ENCODE data around the gene PRICKLE4.

DNA sequence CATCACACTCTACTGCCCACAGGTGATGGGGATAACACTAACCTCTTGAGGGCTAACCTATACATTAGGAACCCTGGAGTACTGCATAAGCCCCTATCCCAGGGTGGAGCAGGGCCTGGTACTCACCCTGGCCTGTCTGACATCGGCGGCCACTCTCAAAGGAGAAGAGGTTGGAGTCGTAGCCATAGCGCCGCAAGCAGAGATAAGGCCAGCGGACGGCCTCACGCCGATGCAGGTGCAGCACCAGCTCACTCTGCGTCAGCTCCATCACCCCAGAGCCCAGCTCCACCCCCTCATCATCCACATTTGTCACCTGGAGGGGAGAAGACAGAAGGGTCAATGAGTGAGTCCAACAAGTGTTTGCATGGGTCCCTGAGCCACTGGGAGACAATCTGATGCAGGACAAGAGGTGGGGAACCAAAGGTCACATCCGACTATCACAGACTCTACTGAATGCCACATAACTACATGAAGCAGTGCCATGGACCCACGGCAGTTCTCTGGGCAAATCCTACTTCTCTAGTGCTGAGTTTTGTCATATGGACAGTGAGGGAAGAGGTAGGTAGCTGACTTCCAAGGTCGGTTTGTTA lies 5.2 kb upstream of the PRICKLE4 start:
- TF ChIP-seq, protein P1, sequence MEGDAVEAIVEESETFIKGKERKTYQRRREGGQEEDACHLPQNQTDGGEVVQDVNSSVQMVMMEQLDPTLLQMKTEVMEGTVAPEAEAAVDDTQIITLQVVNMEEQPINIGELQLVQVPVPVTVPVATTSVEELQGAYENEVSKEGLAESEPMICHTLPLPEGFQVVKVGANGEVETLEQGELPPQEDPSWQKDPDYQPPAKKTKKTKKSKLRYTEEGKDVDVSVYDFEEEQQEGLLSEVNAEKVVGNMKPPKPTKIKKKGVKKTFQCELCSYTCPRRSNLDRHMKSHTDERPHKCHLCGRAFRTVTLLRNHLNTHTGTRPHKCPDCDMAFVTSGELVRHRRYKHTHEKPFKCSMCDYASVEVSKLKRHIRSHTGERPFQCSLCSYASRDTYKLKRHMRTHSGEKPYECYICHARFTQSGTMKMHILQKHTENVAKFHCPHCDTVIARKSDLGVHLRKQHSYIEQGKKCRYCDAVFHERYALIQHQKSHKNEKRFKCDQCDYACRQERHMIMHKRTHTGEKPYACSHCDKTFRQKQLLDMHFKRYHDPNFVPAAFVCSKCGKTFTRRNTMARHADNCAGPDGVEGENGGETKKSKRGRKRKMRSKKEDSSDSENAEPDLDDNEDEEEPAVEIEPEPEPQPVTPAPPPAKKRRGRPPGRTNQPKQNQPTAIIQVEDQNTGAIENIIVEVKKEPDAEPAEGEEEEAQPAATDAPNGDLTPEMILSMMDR (IDR thresholded peaks at IDR 0.05 in 8 of 11, conservative IDR thresholded peaks at IDR 0.05 in 3 of 11) = no peak
- no peak for TF ChIP-seq POLR2AphosphoS5 (IDR thresholded peaks at IDR 0.05)

Data from spleen (tissue), 7 donors.